Measurements from ENCODE around the gene ABCD1. TPM values are rescaled to one million over a fixed set of nuclear protein-coding genes. Genes with fewer than 3 reads are reported as not detected.

ABCD1 gene
- total RNA-seq, 4 donors from 2014 or later = 1.8 to 5.0 (median 3.5) TPM

DNA sequence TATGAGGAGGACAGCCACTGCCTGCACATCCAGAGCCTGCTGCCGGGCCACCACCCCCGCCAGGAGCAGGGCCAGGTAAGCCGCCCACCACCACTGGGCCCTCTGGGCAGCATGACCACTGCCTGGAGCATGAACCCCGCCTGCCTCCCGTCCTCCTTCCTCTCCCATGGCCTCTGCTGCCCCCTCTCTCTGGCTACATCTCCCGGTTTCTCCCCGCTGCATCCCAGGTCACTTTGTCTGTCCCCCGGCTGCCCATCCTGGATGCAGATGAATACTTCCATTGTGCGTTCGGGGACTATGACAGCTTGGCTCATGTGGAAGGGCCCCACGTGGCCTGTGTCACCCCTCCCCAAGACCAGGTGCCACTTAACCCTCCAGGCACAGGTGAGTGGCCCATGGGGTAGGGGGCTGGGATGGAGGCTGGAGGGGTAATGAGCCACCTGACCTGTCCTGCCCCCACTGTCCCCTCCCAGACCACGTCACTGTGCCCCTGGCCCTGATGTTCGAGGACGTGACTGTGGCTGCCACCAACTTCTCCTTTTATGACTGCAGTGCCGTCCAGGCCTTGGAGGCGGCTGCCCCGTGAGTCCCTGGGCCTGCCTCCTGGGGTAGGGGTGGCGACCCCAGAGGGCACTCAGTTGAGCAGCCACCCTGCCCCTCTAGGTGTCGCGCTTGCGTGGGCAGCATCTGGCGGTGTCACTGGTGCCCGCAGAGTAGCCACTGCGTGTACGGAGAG, 45.4 kb downstream of the ABCD1 start:
- intact Hi-C loops (cut with DNase I) = loop anchor here (5.0 kb wide), 1 partner anchor 177 kb away; no protein-coding TSS in a partner anchor
- TF ChIP-seq CTCF (IDR thresholded peaks at IDR 0.05) (no peak), POLR2A (IDR thresholded peaks at IDR 0.05) (no peak)

GRCh38 chrX:153770601-153771414, 46.2 kb downstream of the ABCD1 start:
- Histone ChIP-seq H3K36me3 (peaks cover 0 to 12% (median 0%) of the 10 kb centered on the region in 3 donors), H3K4me3 (no peak overlapping the region), H3K9me3 (no peaks in the 10 kb centered on the region), H3K4me1 (peaks cover 0 to 14% (median 4%) of the 10 kb centered on the region in 3 donors), H3K27ac (no peak overlapping the region), H3K27me3 (no peaks in the 10 kb centered on the region)
- intact Hi-C loops (cut with DNase I) = no loop called here
- no peak for TF ChIP-seq POLR2A (IDR thresholded peaks at IDR 0.05)
- TF ChIP-seq CTCF (IDR thresholded peaks at IDR 0.05) = no peak
- WGBS, 2 donors = 100% methylated on average over 3 of the region's 18 CpGs; no CpG with 5 or more reads in 1 of the 2 donors
- no peak for DNase-seq

More for the DNA sequence above, 45.4 kb downstream of the ABCD1 start:
- Histone ChIP-seq H3K36me3 (peaks cover 0 to 8% (median 0%) of the 10 kb centered on the region in 3 donors), H3K27ac (no peak overlapping the region), H3K27me3 (no peaks in the 10 kb centered on the region), H3K4me1 (peaks cover 0 to 22% (median 12%) of the 10 kb centered on the region in 3 donors), H3K4me3 (no peak overlapping the region), H3K9me3 (no peaks in the 10 kb centered on the region)
- WGBS, 2 donors = 68% methylated on average over 5 of the region's 25 CpGs; no CpG with 5 or more reads in 1 of the 2 donors
- DNase-seq = no peak

DNA sequence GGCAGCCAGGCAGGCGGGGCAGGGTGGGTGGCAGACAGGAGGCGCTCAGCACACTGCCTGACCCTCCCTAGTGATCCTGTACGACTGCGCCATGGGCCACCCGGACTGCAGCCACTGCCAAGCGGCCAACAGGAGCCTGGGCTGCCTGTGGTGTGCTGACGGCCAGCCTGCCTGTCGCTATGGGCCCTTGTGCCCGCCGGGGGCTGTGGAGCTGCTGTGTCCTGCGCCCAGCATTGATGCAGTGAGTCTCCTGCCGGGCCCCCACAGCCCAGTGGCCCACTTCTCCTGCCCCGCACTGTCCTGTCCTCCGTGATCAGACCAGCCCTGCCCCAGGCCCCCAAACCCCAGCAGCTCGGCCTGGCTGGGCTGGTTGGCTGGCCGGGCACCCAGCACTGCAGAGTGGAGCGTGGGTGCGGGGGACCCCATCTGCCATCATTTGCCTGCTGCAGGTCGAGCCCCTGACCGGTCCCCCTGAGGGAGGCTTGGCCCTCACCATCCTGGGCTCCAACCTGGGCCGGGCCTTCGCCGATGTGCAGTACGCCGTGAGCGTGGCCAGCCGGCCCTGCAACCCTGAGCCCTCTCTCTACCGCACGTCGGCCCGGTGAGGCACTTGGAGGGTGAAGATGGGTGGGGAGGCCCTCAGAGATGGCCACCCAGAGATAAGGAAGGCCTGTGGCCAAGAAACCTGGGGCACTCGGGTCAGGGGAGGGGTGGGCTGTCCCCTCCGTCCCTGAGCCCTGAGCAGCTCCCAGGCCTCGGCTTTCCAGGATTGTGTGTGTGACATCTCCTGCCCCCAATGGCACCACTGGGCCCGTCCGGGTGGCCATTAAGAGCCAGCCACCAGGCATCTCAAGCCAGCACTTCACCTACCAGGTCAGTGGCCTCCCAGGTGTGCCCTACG, 47.0 kb downstream of the ABCD1 start:
- 86% methylated on average over 3 of the region's 37 CpGs; no CpG with 5 or more reads in 1 of the 2 donors for WGBS, 2 donors
- Histone ChIP-seq H3K4me1 (peaks cover 0 to 5% (median 0%) of the 10 kb centered on the region in 3 donors), H3K9me3 (no peaks in the 10 kb centered on the region), H3K4me3 (no peak overlapping the region), H3K27ac (no peak overlapping the region), H3K36me3 (peaks cover 0 to 12% (median 0%) of the 10 kb centered on the region in 3 donors), H3K27me3 (no peaks in the 10 kb centered on the region)
- no peak for DNase-seq
- intact Hi-C loops (cut with DNase I) = no loop called here
- TF ChIP-seq POLR2A (IDR thresholded peaks at IDR 0.05) (no peak), CTCF (IDR thresholded peaks at IDR 0.05) (no peak)

GRCh38 chrX:153772316-153773217, 47.9 kb downstream of the ABCD1 start:
- Histone ChIP-seq H3K27ac (no peak overlapping the region), H3K4me3 (no peak overlapping the region), H3K36me3 (peaks cover 0 to 12% (median 0%) of the 10 kb centered on the region in 3 donors), H3K27me3 (no peaks in the 10 kb centered on the region), H3K9me3 (no peaks in the 10 kb centered on the region), H3K4me1 (no peaks in the 10 kb centered on the region)
- WGBS, 2 donors = 66% methylated on average over 4 of the region's 21 CpGs; no CpG with 5 or more reads in 1 of the 2 donors
- TF ChIP-seq CTCF (IDR thresholded peaks at IDR 0.05) = no peak
- no peak for TF ChIP-seq POLR2A (IDR thresholded peaks at IDR 0.05)
- no peak for DNase-seq
- intact Hi-C loops (cut with DNase I) = no loop called here
